K562 (cell line): ENCODE measurements around the gene WDR90. TPM values are rescaled to one million over a fixed set of nuclear protein-coding genes. Genes with fewer than 3 reads are reported as not detected.
"Not testable (repeated sequence)": the region's sequence is repeated elsewhere in the genome, so short reads cannot be mapped to it uniquely, and the experiment has no call there.

Experiments used
- ATAC-seq: fragments of 200-7000 bp; cut with Tn5 transposase; 3 replicates; pipeline ENCODE4 v1.9.1; 2020; ENCODE audit warnings: moderate library complexity
- BruUV-seq: library from RNA; stranded (reverse); fragments of 400-500 nt; replicated peaks from 2 replicates; lab custom pipeline; 2021; lab: Mats Ljungman, UMichigan
- CTCF ChIA-PET: fragments of 300-600 bp; formaldehyde crosslinking; extraction: SDS; loops from one replicate; lab custom pipeline; 2021; ENCODE audit warnings: low intra/inter-chr PET ratio; lab: Yijun Ruan, JAX
- POLR2A ChIA-PET: fragments of 300-600, 350-650 bp; sonication (Branson Sonifier 250); formaldehyde crosslinking; extraction: SDS; loops from one replicate; lab custom pipeline; 2021; ENCODE audit warnings: antibody characterized with exemption, inconsistent platforms; lab: Yijun Ruan, JAX
- DNase-seq, 4 experiments: peaks; one replicate each; pipeline versions ENCODE4 v3.0.0 to v3.0.0-alpha.2; 2011 to 2018; ENCODE audit warnings: low spot score in 3 of 4, mixed read lengths in 3 of 4; ENCODE audit errors: extremely low read depth in 1 of 4
- FAIRE-seq: peaks from 2 replicates; lab custom pipeline; 2011; peaks lifted over from hg19 to GRCh38; lab: Jason Lieb, UNC
- H2AFZ ChIP-seq: 2 replicates; pipeline ENCODE4 v1.6.0; 2011; ENCODE audit warnings: low read depth, low read length, control low read depth, inconsistent platforms
- H3K27ac ChIP-seq: fragments of 200-600 bp; 3 replicates; pipeline ENCODE4 v1.8.0; 2011; ENCODE audit warnings: low read depth, mild to moderate bottlenecking, control low read depth, inconsistent platforms, low read length, moderate library complexity, mixed read lengths; ENCODE audit errors: extremely low read depth
- H3K27me3 ChIP-seq, 2 experiments: fragments of 300-600 bp in 1 of 2; 2 replicates in 1 of 2; 3 replicates in 1 of 2; pipeline versions ENCODE4 v1.6.0 to v1.8.0; 2011; ENCODE audit warnings: inconsistent platforms in 2 of 2, low read length in 2 of 2, mild to moderate bottlenecking in 1 of 2, mixed read lengths in 1 of 2, moderate library complexity in 1 of 2; ENCODE audit not compliant: control insufficient read depth in 2 of 2, insufficient read depth in 2 of 2
- H3K36me3 ChIP-seq: fragments of 300-600 bp; 3 replicates; pipeline ENCODE4 v1.8.0; 2011; ENCODE audit warnings: mild to moderate bottlenecking, low read length, inconsistent platforms; ENCODE audit not compliant: control insufficient read depth, insufficient read depth
- H3K4me1 ChIP-seq, 2 experiments: fragments of 200-600 bp in 1 of 2; replicated peaks in 1 of 2; 2 replicates in 1 of 2; 3 replicates in 1 of 2; pipeline versions ENCODE4 v1.5.1 to v1.8.0; 2011; ENCODE audit warnings: inconsistent platforms in 2 of 2, low read length in 2 of 2, mild to moderate bottlenecking in 1 of 2, mixed read lengths in 1 of 2, moderate library complexity in 1 of 2; ENCODE audit not compliant: control insufficient read depth in 2 of 2, insufficient read depth in 2 of 2
- H3K4me2 ChIP-seq: 2 replicates; pipeline ENCODE4 v1.6.1; 2011; ENCODE audit warnings: low read length, control low read depth, inconsistent platforms, mixed read lengths; ENCODE audit not compliant: insufficient read depth
- H3K4me3 ChIP-seq: fragments of 200-600 bp; sonication (generic), shearing (Covaris generic); 2 replicates; pipeline ENCODE4 v1.5.1; 2016; ENCODE audit warnings: control low read depth, inconsistent platforms
- H3K79me2 ChIP-seq: fragments of 200-600 bp; 3 replicates; pipeline ENCODE4 v1.8.0; 2011; ENCODE audit warnings: low read length, inconsistent platforms; ENCODE audit not compliant: control insufficient read depth, insufficient read depth
- H3K9ac ChIP-seq, 2 experiments: 2 replicates each; pipeline versions ENCODE4 v1.6.0 to v1.6.1; 2011; ENCODE audit warnings: low read depth in 2 of 2, low read length in 2 of 2, control low read depth in 1 of 2, inconsistent platforms in 1 of 2, mild to moderate bottlenecking in 1 of 2, mixed read lengths in 1 of 2; ENCODE audit not compliant: insufficient read depth in 1 of 2
- H3K9me1 ChIP-seq: one replicate; pipeline ENCODE4 v1.6.0; 2011; ENCODE audit warnings: inconsistent platforms, mild to moderate bottlenecking, low read length, moderate library complexity; ENCODE audit not compliant: control insufficient read depth, insufficient read depth
- H3K9me3 ChIP-seq: replicated peaks from 2 replicates; pipeline ENCODE4 v1.5.1; 2011; ENCODE audit warnings: low read depth, low read length, inconsistent platforms; ENCODE audit not compliant: control insufficient read depth, insufficient read depth
- H4K20me1 ChIP-seq: replicated peaks from 2 replicates; pipeline ENCODE4 v1.6.1; 2011; ENCODE audit warnings: low read length, inconsistent platforms, mixed read lengths; ENCODE audit not compliant: control insufficient read depth, insufficient read depth
- JUND ChIP-seq, 2 experiments: IDR thresholded peaks; 2 replicates in 1 of 2; 3 replicates in 1 of 2; pipeline ENCODE4 v1.6.1; 2011; ENCODE audit warnings: borderline replicate concordance in 2 of 2, low read depth in 2 of 2, low read length in 2 of 2, improper control_type of control experiment in 1 of 2, missing biosample characterization in 1 of 2, missing genetic modification characterization in 1 of 2, missing genetic modification reagents in 1 of 2
- RAD51 ChIP-seq: fragments of 450-650 bp; IDR thresholded peaks from 2 replicates; pipeline ENCODE4 v1.7.1; 2016; ENCODE audit warnings: low read depth, mild to moderate bottlenecking, borderline replicate concordance
- THRAP3 ChIP-seq: fragments of 450-650 bp; IDR thresholded peaks from 2 replicates; pipeline ENCODE4 v1.6.1; 2016; ENCODE audit warnings: mild to moderate bottlenecking, inconsistent platforms, borderline replicate concordance
- TOE1 ChIP-seq, 2 experiments: fragments of 450-650 bp in 1 of 2; sonication (generic) in 1 of 2; formaldehyde crosslinking in 1 of 2; IDR thresholded peaks; 2 replicates each; pipeline versions ENCODE4 v1.7.1 to v1.8.0; 2016 to 2022; ENCODE audit warnings: borderline replicate concordance in 2 of 2, mild to moderate bottlenecking in 2 of 2, antibody characterized with exemption in 1 of 2, inconsistent platforms in 1 of 2, low read depth in 1 of 2, missing genetic modification reagents in 1 of 2, moderate library complexity in 1 of 2
- ZBTB7A ChIP-seq: IDR thresholded peaks from 2 replicates; pipeline ENCODE4 v1.6.1; 2011; ENCODE audit warnings: low read depth, mild to moderate bottlenecking, low read length, moderate library complexity, borderline replicate concordance; ENCODE audit not compliant: control insufficient read depth
- whole genome bisulfite sequencing: fragments of 100-300 bp; shearing (Covaris generic); methylation state at CpG from one replicate; pipeline ENCODE4 v1.1.6; 2016; ENCODE audit warnings: low coverage, mixed read lengths; ENCODE audit not compliant: insufficient coverage; ENCODE audit errors: missing lambda C conversion rate; 5-methylcytosine and 5-hydroxymethylcytosine counted together
- in situ Hi-C: fragments of 300-500 bp; cut with MboI; formaldehyde crosslinking; loops from 4 replicates; pipeline ENCODE4 v1.15.0; 2018; ENCODE audit warnings: inconsistent platforms, mixed read lengths
- intact Hi-C: fragments of 100-400 bp; cut with micrococcal nuclease; formaldehyde crosslinking; loops from 2 replicates; pipeline ENCODE4 v1.14.2; 2022
- polyA plus RNA-seq, 8 experiments: library from polyadenylated mRNA; depleted of rRNA in 4 of 8; stranded (reverse) in 5 of 8; unstranded in 3 of 8; fragments of >200 nt; fragmentation: Nextera tagmentation in 2 of 8; fragmentation: Illumina TruSeq in 1 of 8; extraction: Ambion mirVana in 2 of 8; extraction: Trizol in 1 of 8; gene quantifications; 2 replicates each; pipeline versions ENCODE4 v1.2.1 to v1.2.3, GENCODE V29; 2011 to 2014; ENCODE audit warnings: inconsistent platforms in 1 of 8, missing spikeins in 1 of 8
- total RNA-seq, 7 experiments: library from RNA; depleted of rRNA in 6 of 7; stranded (reverse); fragments of >200 nt in 6 of 7; fragmentation: Illumina TruSeq in 2 of 7; extraction: Trizol in 2 of 7; gene quantifications; 2 replicates each; pipeline versions ENCODE4 v1.2.1 to v1.2.3, GENCODE V29; 2011 to 2021; ENCODE audit warnings: low replicate concordance in 1 of 7
- TF ChIP-seq, protein P1 (sequence below): fragments of 450-650 bp; formaldehyde crosslinking; IDR thresholded peaks from 2 replicates; pipeline ENCODE4 v1.4.0; 2020; ENCODE audit warnings: mild to moderate bottlenecking, mixed read lengths

Gene WDR90
- total and polyA plus RNA-seq, 9 of the 15 experiments (the other 6 are each of a cell fraction or from before 2014, with no cell fraction given) = 0.44 to 12.6 (median 3.3) TPM

DNA sequence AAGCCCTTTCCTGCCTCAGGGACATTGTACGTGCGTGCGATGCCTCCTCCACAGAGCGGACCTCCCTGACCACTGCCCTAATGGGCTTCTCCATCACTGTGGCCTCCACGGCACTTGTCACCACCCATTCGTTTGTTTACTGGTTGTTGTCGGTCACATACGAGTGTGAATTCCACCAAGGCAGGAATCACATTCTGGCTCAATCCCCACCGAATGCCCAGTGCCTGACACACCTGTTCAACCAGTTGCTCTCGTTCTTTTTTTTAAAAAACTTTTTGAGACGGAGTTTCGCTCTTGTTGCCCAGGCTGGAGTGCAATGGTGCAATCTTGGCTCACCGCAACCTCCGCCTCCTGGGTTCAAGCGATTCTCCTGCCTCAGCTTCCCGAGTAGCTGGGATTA, 42.1 kb downstream of the WDR90 start:
- intact Hi-C loops, H3K9me1 ChIP-seq, H3K4me2 ChIP-seq, H3K27me3 ChIP-seq, H3K4me3 ChIP-seq, FAIRE-seq, in situ Hi-C loops, H3K27ac ChIP-seq, H3K9me3 ChIP-seq, CTCF ChIA-PET, H2AFZ ChIP-seq, BruUV-seq, ATAC-seq, H4K20me1 ChIP-seq, DNase-seq: not testable (repeated sequence)
- Histone ChIP-seq H3K79me2 (peaks cover 17% of the 10 kb centered on the region; the same call in 2 of the 3 replicates), H3K9ac (peak overlapping the region in 1 of 2 experiments; percentile 42; a peak in 2 of 4 replicates), H3K4me1 (peaks cover 12 to 84% of the 10 kb centered on the region in 2 experiments), H3K36me3 (peaks cover 23% of the 10 kb centered on the region; the same call in 2 of the 3 replicates)
- 81% methylated on average over 12 of the region's 16 CpGs for WGBS
- POLR2A ChIA-PET = interaction anchor here (0.7 kb wide), 1 partner anchor 312 kb away, joined by 3 read pairs; no protein-coding TSS in a partner anchor

DNA sequence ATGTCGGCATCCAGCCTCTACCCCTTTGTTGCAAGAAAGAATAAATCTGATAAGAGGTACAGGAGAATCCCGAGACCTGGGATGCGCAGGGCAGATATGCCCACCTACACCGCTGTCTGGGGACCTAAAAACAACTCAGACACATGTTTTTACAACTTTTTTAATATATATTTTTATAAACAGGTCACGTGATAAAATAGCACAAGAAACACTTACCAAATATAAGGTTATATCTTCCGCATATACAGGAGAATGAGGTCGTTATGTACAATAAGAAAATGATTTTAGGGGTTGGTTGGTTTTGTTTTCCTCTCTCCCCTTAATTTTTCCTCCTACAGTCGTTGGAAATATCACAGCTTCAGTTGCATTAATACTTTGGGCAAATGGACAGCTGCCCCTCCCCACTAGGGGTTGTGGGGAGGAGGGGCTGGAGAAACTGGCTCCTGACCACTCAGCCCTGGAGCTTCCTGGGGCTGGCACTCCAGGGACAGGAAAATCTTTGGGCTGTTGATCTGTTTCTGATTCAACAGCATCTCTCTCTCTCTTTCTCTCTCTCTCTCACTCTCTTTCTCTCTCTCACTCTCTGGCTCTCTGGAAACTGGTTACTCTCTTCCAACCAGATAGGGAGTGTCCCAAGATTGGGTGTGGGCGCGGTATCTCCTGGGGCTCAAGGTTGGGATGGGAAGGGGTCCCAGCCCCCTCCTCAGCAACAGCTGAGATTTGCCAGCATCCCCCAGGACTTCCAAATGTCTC, 43.4 kb downstream of the WDR90 start:
- Histone ChIP-seq H3K9me1 (peaks cover 5% of the 10 kb centered on the region), H3K36me3 (peaks cover 12% of the 10 kb centered on the region; the same call in 2 of the 3 replicates), H4K20me1 (no peaks in the 10 kb centered on the region), H3K9me3 (no peaks in the 10 kb centered on the region), H3K27me3 (no peaks in the 10 kb centered on the region), H3K4me3 (no peak overlapping the region), H2AFZ (no peak overlapping the region), H3K9ac (no peak overlapping the region), H3K4me1 (peaks cover 12 to 77% of the 10 kb centered on the region in 2 experiments), H3K4me2 (no peak overlapping the region), H3K27ac (no peak overlapping the region), H3K79me2 (peaks cover 17% of the 10 kb centered on the region; the same call in 2 of the 3 replicates)
- ChIA-PET CTCF (no interaction called here), POLR2A (interaction anchor here (0.9 kb wide), 1 partner anchor 14 kb away, joined by 3 read pairs; no protein-coding TSS in a partner anchor)
- peak in 1 of 4 experiments; percentile 7 for DNase-seq
- intact Hi-C loops = no loop called here
- TF ChIP-seq, protein P1, sequence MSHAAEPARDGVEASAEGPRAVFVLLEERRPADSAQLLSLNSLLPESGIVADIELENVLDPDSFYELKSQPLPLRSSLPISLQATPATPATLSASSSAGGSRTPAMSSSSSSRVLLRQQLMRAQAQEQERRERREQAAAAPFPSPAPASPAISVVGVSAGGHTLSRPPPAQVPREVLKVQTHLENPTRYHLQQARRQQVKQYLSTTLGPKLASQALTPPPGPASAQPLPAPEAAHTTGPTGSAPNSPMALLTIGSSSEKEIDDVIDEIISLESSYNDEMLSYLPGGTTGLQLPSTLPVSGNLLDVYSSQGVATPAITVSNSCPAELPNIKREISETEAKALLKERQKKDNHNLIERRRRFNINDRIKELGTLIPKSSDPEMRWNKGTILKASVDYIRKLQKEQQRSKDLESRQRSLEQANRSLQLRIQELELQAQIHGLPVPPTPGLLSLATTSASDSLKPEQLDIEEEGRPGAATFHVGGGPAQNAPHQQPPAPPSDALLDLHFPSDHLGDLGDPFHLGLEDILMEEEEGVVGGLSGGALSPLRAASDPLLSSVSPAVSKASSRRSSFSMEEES = peak; percentile 87
- TF ChIP-seq ZBTB7A (peak; percentile 45; the same call in 1 of the 2 replicates), JUND (IDR thresholded peaks at IDR 0.05; ENCODE audit: borderline replicate concordance, low read depth, low read length) (no peak), JUND (tag; IDR thresholded peaks at IDR 0.05; ENCODE audit: borderline replicate concordance, low read depth, low read length) (no peak), THRAP3 (no peak), TOE1 (IDR thresholded peaks at IDR 0.05; ENCODE audit: borderline replicate concordance) (peak; percentile 30; the same call in 1 of the 2 replicates), TOE1 (CRISPR knock-in tag; IDR thresholded peaks at IDR 0.05; ENCODE audit: borderline replicate concordance, low read depth) (no peak), RAD51 (peak; percentile 68)
- WGBS = 42% methylated on average over 9 of the region's 10 CpGs
- in situ Hi-C loops = no loop called here
- FAIRE-seq = peak; percentile 57
- ATAC-seq = no peak
- no TSS peak for BruUV-seq
